CD4-positive, alpha-beta T cell treated with Interleukin-17A for 1 hour (primary cell): ENCODE data around the gene UHRF2.
"Not testable (repeated sequence)": the region's sequence is repeated elsewhere in the genome, so short reads cannot be mapped to it uniquely, and the experiment has no call there.

Source experiments
- DNase-seq: peaks from one replicate; pipeline ENCODE4 v3.0.0-alpha.2; 2020

Gene UHRF2, protein sequence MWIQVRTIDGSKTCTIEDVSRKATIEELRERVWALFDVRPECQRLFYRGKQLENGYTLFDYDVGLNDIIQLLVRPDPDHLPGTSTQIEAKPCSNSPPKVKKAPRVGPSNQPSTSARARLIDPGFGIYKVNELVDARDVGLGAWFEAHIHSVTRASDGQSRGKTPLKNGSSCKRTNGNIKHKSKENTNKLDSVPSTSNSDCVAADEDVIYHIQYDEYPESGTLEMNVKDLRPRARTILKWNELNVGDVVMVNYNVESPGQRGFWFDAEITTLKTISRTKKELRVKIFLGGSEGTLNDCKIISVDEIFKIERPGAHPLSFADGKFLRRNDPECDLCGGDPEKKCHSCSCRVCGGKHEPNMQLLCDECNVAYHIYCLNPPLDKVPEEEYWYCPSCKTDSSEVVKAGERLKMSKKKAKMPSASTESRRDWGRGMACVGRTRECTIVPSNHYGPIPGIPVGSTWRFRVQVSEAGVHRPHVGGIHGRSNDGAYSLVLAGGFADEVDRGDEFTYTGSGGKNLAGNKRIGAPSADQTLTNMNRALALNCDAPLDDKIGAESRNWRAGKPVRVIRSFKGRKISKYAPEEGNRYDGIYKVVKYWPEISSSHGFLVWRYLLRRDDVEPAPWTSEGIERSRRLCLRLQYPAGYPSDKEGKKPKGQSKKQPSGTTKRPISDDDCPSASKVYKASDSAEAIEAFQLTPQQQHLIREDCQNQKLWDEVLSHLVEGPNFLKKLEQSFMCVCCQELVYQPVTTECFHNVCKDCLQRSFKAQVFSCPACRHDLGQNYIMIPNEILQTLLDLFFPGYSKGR

GRCh38 chr9:6412487-6413364, at the start of gene UHRF2:
Gene UHRF2 (plus strand): TSS chr9:6413199. CDS start chr9:6413491, 292 bp downstream.
- DNase-seq = peak; percentile 99

DNA sequence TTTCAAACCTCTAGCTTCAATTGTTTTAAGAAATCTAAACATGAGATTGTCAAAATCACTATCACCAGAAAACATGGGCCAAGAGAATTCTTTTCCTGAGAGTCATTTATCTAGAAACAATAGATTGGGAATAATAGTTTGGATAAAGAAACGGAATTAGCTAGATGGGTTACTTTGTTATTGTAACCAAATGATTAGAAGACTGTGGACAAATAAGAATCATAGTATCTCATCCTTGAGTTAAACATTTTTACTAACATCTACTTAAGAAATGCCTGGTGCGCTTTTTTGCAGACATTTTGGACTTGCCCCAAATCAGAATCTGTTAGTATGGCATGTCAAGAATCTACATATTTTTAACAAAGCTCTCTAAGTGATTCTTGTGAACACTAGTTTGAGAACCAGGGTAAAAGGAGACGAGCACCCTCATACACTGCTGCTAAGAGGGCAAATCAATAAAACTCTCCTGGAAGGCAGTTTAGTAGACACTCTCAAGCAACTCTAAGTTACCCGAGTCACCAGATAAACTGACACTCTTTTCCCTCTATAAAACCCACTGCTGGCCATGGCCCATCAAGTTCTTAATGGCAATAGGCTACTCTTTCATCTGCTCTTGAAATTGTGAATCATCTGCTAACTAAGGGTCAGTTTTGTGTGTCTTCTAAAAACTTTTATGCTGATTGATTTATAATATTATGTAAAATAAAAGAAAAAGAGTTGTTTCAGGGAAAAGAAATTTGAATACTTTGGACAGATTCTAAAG, 45.7 kb upstream of the UHRF2 start:
- DNase-seq = no peak

DNA sequence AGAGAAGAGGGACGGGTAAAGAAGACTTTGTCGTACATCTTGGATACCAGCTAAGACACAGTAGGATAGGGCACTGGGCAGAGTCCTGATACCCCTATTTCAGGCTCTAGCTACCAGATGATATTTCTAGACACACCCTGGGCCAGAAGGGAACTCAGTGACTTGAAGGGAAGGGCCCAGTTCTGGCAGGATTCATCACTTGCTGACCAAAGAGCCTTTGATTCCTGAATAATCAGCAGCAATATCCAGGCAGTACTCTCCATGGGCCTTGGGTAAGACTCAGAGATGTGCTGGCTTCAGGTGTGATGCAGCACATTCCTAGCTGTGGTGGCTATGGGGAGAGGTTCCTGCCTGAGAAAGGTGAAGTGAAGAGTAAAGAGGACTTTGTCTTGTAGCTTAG, 44.2 kb upstream of the UHRF2 start:
- DNase-seq = no peak

- DNase-seq = not testable (repeated sequence)
Measured at GRCh38 chr9:6381477-6382012, 31.5 kb upstream of the UHRF2 start.

DNA sequence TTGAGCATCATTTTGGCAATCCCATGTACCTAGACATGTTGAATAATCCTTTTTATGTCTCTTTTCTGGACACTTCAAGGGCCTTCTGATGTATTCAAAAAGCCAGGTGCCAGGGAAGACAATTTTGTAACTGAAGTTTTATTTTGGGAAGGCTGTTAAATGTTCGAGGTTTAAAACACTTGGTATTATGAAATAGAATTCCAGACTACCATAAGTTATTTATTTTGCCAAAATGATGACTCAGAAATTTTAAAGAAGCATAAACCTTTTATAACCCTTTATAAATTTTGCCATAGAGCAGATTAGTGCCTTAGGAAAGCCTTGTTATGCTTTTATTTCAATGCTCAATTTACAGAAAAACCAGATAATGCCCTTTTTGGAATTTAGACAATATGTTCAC, 30.3 kb upstream of the UHRF2 start:
- no peak for DNase-seq

GRCh38 chr9:6383551-6384225, 29.3 kb upstream of the UHRF2 start:
- no peak for DNase-seq

DNA sequence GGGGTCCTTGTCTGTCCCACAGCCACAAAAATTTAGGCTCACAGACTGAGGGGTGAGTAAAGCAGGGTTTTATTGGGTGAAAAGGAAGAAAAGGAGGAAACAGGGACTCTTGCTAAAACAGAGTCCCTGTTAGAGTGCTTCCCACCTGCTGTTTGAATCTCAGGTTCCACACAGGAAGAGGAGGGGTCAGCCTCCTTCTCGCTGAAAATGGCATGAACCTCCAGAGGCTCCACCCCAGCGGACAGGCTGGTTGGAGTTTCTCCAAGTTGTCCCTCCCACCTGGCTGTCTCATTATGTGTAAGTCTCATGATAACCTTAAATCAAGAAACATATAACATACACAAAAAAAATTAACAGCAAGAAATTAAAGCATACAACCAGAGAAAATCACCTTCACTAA, 28.3 kb upstream of the UHRF2 start:
- DNase-seq = no peak

DNA sequence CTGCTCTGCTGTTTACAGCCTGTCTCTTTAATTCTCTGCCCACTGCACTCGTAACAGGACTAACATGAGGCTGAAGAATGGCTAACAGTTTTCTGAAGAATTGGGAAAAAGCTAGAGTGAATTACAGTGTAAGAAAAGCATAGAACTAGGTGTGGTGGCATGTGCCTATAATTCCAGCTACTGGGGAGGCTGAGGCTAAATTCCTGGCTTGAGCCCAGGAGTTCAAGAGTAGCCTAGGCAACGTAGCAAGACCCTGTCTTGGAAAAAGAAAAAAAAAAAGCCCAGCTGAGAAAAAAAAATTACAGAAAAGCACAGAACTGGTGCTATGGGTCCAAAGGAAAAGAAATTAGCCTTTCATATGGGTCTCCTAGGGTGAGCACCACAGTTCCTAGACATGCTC, 13.9 kb upstream of the UHRF2 start:
- no peak for DNase-seq

DNA sequence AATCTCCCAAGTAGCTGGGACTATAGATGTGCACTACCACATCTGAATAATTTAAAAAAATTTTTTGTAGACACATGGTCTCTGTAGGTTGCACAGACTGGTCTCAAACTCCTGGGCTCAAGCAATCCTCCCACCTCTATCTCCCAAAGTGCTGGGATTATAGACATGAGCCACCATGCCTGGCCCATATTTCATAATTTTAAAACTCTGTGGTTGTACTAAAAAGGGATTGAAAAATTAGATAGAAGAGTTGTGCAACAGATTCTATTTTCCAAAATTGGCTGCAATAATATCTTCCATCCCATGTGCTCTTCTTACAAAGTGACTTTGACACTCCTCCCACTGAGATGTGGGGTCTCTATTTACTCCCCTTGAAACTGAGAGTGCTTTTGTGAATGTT, 7.6 kb upstream of the UHRF2 start:
- no peak for DNase-seq

GRCh38 chr9:6407778-6408177, 5.2 kb upstream of the UHRF2 start:
- DNase-seq = no peak

- DNase-seq = no peak
Measured at GRCh38 chr9:6408320-6408719, 4.7 kb upstream of the UHRF2 start.

DNA sequence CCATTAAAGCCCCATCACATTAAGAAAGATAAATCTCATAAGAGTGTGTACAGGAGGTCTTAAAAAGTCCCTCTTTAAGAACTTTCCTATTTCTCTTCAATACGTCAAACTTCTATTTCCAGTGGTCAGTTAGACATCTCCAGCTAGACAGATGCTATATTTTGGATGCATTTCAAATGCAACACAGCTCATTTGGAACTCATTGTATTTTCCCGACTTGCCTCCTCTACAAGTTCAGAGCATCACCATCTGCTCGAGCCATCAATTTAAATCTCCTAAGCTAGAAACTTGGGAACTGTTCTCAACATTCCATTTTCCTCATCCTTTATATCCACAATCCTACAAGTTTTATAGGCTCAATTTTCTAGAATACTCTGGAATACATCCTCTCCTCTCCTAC, 3.2 kb upstream of the UHRF2 start:
- no peak for DNase-seq

DNA sequence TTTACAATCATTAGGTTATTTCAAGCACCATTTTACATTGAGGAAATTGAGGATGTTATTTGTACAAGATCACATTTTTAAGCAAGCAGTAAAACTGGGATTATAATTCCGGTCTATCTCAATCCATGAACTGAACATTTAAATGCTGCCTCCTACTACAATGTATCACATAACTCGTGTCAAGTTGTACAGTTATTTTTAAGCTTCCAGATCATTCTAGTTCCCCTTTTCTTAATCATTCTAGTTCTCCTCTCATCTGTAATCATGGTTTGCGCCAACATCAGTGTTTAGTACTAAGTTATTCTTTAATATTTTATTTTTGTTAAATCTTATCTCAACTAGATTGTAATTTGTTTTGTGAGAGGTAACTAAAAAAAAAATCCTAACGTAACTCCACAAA, 2.4 kb upstream of the UHRF2 start:
- DNase-seq = no peak

DNA sequence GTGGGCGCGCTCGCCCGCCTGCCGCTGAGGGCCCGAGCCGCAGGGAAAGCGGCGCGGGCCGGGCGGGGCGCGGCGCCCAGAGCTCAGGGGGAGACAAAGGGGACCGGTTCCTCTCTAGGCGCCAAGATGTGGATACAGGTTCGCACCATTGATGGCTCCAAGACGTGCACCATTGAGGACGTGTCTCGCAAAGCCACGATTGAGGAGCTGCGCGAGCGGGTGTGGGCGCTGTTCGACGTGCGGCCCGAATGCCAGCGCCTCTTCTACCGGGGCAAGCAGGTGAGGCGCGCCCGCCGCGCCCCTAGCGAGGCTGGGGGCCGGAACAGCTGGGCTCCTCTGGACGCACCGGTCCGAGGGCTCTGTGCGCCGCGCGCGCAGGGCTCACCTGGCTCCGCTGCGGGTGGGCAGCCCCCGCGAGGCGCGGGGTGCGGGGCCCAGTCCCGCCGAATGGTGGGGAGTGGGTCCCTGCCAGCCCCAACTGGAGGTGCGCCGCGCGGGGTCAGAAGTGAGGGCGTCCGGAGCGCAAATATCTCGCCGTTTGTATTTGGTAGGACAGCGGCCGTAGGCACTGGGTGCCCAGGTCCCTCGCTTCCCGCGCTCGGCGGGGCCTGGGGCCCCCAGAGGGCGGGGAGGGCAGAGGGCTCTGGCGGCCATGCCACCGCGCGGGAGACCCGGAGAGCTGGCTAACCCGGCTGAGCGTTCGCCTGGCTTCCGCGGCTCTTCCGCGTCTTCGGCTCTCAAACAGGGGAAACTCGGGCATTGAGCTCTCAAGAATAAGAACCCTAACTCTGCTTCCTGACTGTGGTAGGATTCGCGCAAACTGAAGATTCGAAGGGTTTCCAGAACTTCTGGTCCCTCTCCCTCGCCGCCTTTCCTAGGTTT, 607 bp downstream of the UHRF2 start:
- peak; percentile 40 for DNase-seq

DNA sequence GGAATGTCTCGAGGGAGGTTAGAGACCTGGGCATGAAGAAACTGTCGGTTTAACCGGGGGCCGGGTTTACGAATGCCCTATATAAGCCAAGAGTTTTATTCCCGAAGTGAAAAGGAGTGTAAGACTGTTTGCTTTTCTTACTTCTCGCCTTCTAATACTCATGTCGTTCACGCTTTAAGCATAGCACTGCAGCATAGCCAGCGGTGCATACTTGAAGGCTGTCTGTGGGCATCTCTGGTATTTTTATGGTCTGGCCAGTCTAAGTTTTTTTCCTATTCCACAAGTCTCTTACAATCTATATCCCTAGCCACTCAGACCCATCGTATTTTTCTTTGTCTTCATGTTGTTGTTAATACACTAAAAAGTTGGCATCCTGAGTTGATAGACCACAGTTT, 1.2 kb downstream of the UHRF2 start:
- DNase-seq = peak; percentile 18

GRCh38 chr9:6415266-6415665, 2.3 kb downstream of the UHRF2 start:
- DNase-seq = peak; percentile 20

GRCh38 chr9:6417186-6417585, 4.2 kb downstream of the UHRF2 start:
- no peak for DNase-seq

- DNase-seq = peak; percentile 36
Measured at GRCh38 chr9:6418764-6419163, 5.8 kb downstream of the UHRF2 start.

DNA sequence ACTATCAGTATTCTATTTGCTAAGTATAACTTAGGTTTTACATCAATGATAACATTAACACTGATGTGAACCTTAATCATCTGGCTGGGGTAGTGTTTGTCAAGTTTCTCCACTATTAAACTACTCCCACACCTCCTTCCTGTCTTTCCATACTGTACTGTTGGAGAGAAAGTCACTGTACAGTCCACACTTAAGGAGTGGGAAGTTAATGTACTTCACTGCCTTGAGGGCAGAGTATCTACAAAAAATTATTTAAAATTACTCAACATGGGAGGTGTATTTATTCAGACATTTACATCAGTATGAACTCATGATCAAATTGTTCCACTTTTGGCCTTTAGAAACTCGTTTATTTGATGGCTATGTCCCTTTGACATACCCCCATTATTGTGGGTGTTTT, 11.9 kb downstream of the UHRF2 start:
- DNase-seq = no peak

DNA sequence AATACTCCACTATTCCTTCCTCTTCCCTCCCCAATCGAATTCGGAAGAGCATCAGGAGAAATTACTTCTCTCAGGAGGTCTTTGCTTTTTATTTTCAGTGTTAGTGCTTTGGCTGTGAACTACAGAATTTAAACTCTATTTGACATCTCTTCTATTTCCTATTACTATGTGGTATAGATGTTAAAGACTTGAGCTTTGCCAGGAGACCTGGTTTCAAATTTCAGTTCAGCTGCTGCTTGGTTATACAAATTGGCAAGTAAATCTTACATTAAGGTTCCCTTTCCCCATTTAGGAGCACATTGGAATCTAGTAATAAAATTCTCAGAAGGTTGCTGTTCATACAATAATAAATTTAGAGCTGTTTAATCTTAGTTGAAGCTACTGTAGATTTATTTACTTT, 13.1 kb downstream of the UHRF2 start:
- DNase-seq = no peak
